A549 (cell line): ENCODE measurements around the gene ADCYAP1R1. TPM values are rescaled to one million over a fixed set of nuclear protein-coding genes. Genes with fewer than 3 reads are reported as not detected.

Experiments used
- ATAC-seq, 2 experiments: fragments of 200-7000 bp in 1 of 2; fragments of >200 bp in 1 of 2; cut with Nextera tagmentation in 1 of 2; cut with Tn5 transposase in 1 of 2; 3 replicates each; pipeline versions ENCODE4 v1.8.0 to v1.9.1; 2018 to 2020; ENCODE audit warnings: mild to moderate bottlenecking in 1 of 2, moderate library complexity in 1 of 2
- CTCF ChIA-PET: fragments of 300-600 bp; sonication (Branson Sonifier 250); formaldehyde crosslinking; extraction: SDS; loops from one replicate; lab custom pipeline; 2021; ENCODE audit warnings: antibody characterized with exemption, inconsistent platforms; lab: Yijun Ruan, JAX
- POLR2A ChIA-PET: fragments of 350-600 bp; formaldehyde crosslinking; extraction: SDS; loops from one replicate; lab custom pipeline; 2021; ENCODE audit warnings: antibody characterized with exemption, inconsistent platforms; lab: Yijun Ruan, JAX
- DNase-seq, 2 experiments: peaks; one replicate each; pipeline versions ENCODE4 v3.0.0 to v3.0.0-alpha.2; 2011 to 2016; ENCODE audit warnings: low read depth in 1 of 2, low spot score in 1 of 2
- FAIRE-seq: peaks from 2 replicates; lab custom pipeline; 2011; peaks lifted over from hg19 to GRCh38; lab: Jason Lieb, UNC
- H3K27ac ChIP-seq, 2 experiments: fragments of >200 bp; sonication (Bioruptor Twin); formaldehyde crosslinking; 3 replicates each; pipeline ENCODE4 v1.5.1; 2016 to 2017
- H3K4me1 ChIP-seq: fragments of >200 bp; sonication (Bioruptor Twin); formaldehyde crosslinking; 3 replicates; pipeline ENCODE4 v1.6.1; 2016
- H3K4me2 ChIP-seq: fragments of >200 bp; sonication (Bioruptor Twin); formaldehyde crosslinking; 3 replicates; pipeline ENCODE4 v1.6.1; 2016
- H3K4me3 ChIP-seq: fragments of >200 bp; sonication (Bioruptor Twin); formaldehyde crosslinking; 3 replicates; pipeline ENCODE4 v1.5.1; 2016
- H3K9me3 ChIP-seq: fragments of >200 bp; sonication (Bioruptor Twin); formaldehyde crosslinking; 3 replicates; pipeline ENCODE4 v1.6.1; 2016
- ATOH8 ChIP-seq: fragments of 250-450 bp; sonication (Bioruptor Pico); IDR thresholded peaks from 2 replicates; pipeline ENCODE4 v1.5.0; 2020; ENCODE audit warnings: low read depth, mild to moderate bottlenecking, moderate library complexity
- CBX8 ChIP-seq: fragments of 200-600 bp; sonication (generic); IDR thresholded peaks from 2 replicates; pipeline ENCODE4 v1.6.1; 2016
- CEBPB ChIP-seq, 2 experiments: fragments of >200 bp in 1 of 2; sonication (Bioruptor Twin) in 1 of 2; formaldehyde crosslinking in 1 of 2; IDR thresholded peaks; 2 replicates each; pipeline ENCODE4 v1.6.1; 2012 to 2016
- CHD2 ChIP-seq: fragments of 150-350 bp; IDR thresholded peaks from 2 replicates; pipeline ENCODE4 v1.6.1; 2014; ENCODE audit warnings: low read length; ENCODE audit not compliant: partially characterized antibody
- EHMT2 ChIP-seq: fragments of 200-600 bp; sonication (generic); IDR thresholded peaks from 2 replicates; pipeline ENCODE4 v1.6.1; 2016; ENCODE audit warnings: antibody characterized with exemption, low read depth, mild to moderate bottlenecking, moderate library complexity
- EP300 ChIP-seq, 2 experiments: fragments of >200 bp; sonication (Bioruptor Twin); formaldehyde crosslinking; IDR thresholded peaks; 2 replicates in 1 of 2; 3 replicates in 1 of 2; pipeline ENCODE4 v1.6.1; 2016 to 2017
- FOSB ChIP-seq: fragments of 250-450 bp; sonication (Bioruptor Pico); IDR thresholded peaks from 2 replicates; pipeline ENCODE4 v1.5.0; 2020; ENCODE audit warnings: mild to moderate bottlenecking, moderate library complexity
- FOXS1 ChIP-seq: fragments of 250-450 bp; sonication (Bioruptor Pico); IDR thresholded peaks from 2 replicates; pipeline ENCODE4 v1.5.0; 2020; ENCODE audit warnings: mild to moderate bottlenecking, moderate library complexity
- HDAC2 ChIP-seq: fragments of 200-600 bp; sonication (generic); IDR thresholded peaks from 2 replicates; pipeline ENCODE4 v1.6.1; 2016
- HMGXB4 ChIP-seq: fragments of 250-450 bp; sonication (Bioruptor Pico); IDR thresholded peaks from 2 replicates; pipeline ENCODE4 v1.5.0; 2021; ENCODE audit warnings: mild to moderate bottlenecking, moderate library complexity, borderline replicate concordance
- HOXA7 ChIP-seq: fragments of 250-450 bp; sonication (Bioruptor Pico); IDR thresholded peaks from 2 replicates; pipeline ENCODE4 v1.5.0; 2020; ENCODE audit warnings: mild to moderate bottlenecking, moderate library complexity
- HOXB13 ChIP-seq: fragments of 250-450 bp; sonication (Bioruptor Pico); IDR thresholded peaks from 2 replicates; pipeline ENCODE4 v1.5.0; 2020; ENCODE audit warnings: low read depth, mild to moderate bottlenecking, moderate library complexity
- KDM1A ChIP-seq: fragments of 200-600 bp; sonication (generic); IDR thresholded peaks from 2 replicates; pipeline ENCODE4 v1.6.1; 2016; ENCODE audit warnings: low read depth, mild to moderate bottlenecking
- KDM5A ChIP-seq: fragments of 200-600 bp; sonication (generic); IDR thresholded peaks from 2 replicates; pipeline ENCODE4 v1.6.1; 2016; ENCODE audit warnings: antibody characterized with exemption, mild to moderate bottlenecking
- MAFK ChIP-seq: fragments of 450-650 bp; IDR thresholded peaks from 2 replicates; pipeline ENCODE4 v1.6.1; 2014; ENCODE audit not compliant: partially characterized antibody
- MAX ChIP-seq: IDR thresholded peaks from 2 replicates; pipeline ENCODE4 v1.6.1; 2012
- MYC ChIP-seq: IDR thresholded peaks from 2 replicates; pipeline ENCODE4 v1.6.1; 2012; ENCODE audit warnings: mild to moderate bottlenecking, inconsistent platforms, low read length, improper control_type of control experiment, borderline replicate concordance
- NPAS2 ChIP-seq: fragments of 250-450 bp; sonication (Bioruptor Pico); IDR thresholded peaks from 2 replicates; pipeline ENCODE4 v1.8.0; 2022; ENCODE audit warnings: mild to moderate bottlenecking, moderate library complexity, borderline replicate concordance
- NR3C1 ChIP-seq: fragments of >200 bp; sonication (Bioruptor Twin); formaldehyde crosslinking; IDR thresholded peaks from 3 replicates; pipeline ENCODE4 v1.6.1; 2017
- POLR2AphosphoS2 ChIP-seq: conservative IDR thresholded peaks from 2 replicates; pipeline ENCODE4 v1.6.1; 2012; ENCODE audit warnings: low read length, improper control_type of control experiment, inconsistent platforms
- RAD21 ChIP-seq, 2 experiments: fragments of >200 bp in 1 of 2; sonication (Bioruptor Twin) in 1 of 2; formaldehyde crosslinking in 1 of 2; IDR thresholded peaks in 1 of 2; conservative IDR thresholded peaks in 1 of 2; 2 replicates in 1 of 2; 3 replicates in 1 of 2; pipeline ENCODE4 v1.6.1; 2012 to 2018; ENCODE audit warnings: inconsistent platforms in 1 of 2
- RFX5 ChIP-seq: fragments of 450-650 bp; IDR thresholded peaks from 2 replicates; pipeline ENCODE4 v1.7.1; 2014; ENCODE audit warnings: antibody characterized with exemption, mild to moderate bottlenecking, moderate library complexity
- SREBF2 ChIP-seq: fragments of 450-650 bp; IDR thresholded peaks from 2 replicates; pipeline ENCODE4 v1.6.1; 2014; ENCODE audit warnings: mild to moderate bottlenecking, moderate library complexity
- USF2 ChIP-seq: fragments of 450-650 bp; IDR thresholded peaks from 2 replicates; pipeline ENCODE4 v1.6.1; 2014; ENCODE audit warnings: antibody characterized with exemption
- ZC3H11A ChIP-seq: fragments of 450-650 bp; IDR thresholded peaks from 2 replicates; pipeline ENCODE4 v1.6.1; 2014; ENCODE audit warnings: antibody characterized with exemption, mild to moderate bottlenecking
- ZFP36 ChIP-seq: fragments of 450-650 bp; IDR thresholded peaks from 2 replicates; pipeline ENCODE4 v1.6.1; 2014; ENCODE audit warnings: borderline replicate concordance; ENCODE audit not compliant: partially characterized antibody
- ZSCAN20 ChIP-seq: fragments of 250-450 bp; sonication (Bioruptor Pico); IDR thresholded peaks from 2 replicates; pipeline ENCODE4 v1.8.0; 2022; ENCODE audit warnings: mild to moderate bottlenecking, moderate library complexity
- WGBS: methylation state at CpG from one replicate; pipeline ENCODE4 v1.1.6; 2017; ENCODE audit errors: missing lambda C conversion rate; 5-methylcytosine and 5-hydroxymethylcytosine counted together
- polyA plus RNA-seq, 4 experiments: library from polyadenylated mRNA; depleted of rRNA in 3 of 4; stranded (reverse); fragments of >200 nt; fragmentation: RNase III in 1 of 4; extraction: RNeasy Plus Mini Kit Qiagen cat#74134 plus additional on column Dnase treatment in 1 of 4; gene quantifications; 2 replicates in 3 of 4; 3 replicates in 1 of 4; pipeline ENCODE4 v1.2.3, GENCODE V29; 2011 to 2017
- TF ChIP-seq, protein P1 (sequence below): fragments of >200 bp; sonication (Bioruptor Twin); formaldehyde crosslinking; IDR thresholded peaks from 3 replicates; pipeline ENCODE4 v1.6.1; 2016
- TF ChIP-seq, protein P2 (sequence below): IDR thresholded peaks from 2 replicates; pipeline ENCODE4 v1.6.1; 2012
- TF ChIP-seq, protein P3 (sequence below): fragments of 150-350 bp; IDR thresholded peaks from 2 replicates; pipeline ENCODE4 v1.6.1; 2014; ENCODE audit warnings: low read depth, mild to moderate bottlenecking, low read length

The ADCYAP1R1 gene
- polyA plus RNA-seq, 2 of the 4 experiments (the other 2 are of a cell fraction), result 0.01 TPM; not detected in 1

- no peaks in the 10 kb centered on the region for H3K4me1 ChIP-seq
- ATAC-seq (no peak), DNase-seq (no peak), FAIRE-seq (no peak)
- H3K27ac ChIP-seq, result no peak overlapping the region
- H3K9me3 ChIP-seq, result no peaks in the 10 kb centered on the region
- ChIA-PET POLR2A (no interaction called here), CTCF (interaction anchor here (0.6 to 13.0 kb wide), 19 partner anchors 8 to 1109 kb away, joined by 3 to 319 read pairs (median 13); no protein-coding TSS in a partner anchor)
- H3K4me3 ChIP-seq, result no peak overlapping the region
- WGBS, result 23% methylated on average over 2 of the region's 2 CpGs
- TF ChIP-seq USF2 (no peak), KDM1A (no peak), NR3C1 (no peak), EP300 (IDR thresholded peaks at IDR 0.05) (no peak), HMGXB4 (CRISPR knock-in tag) (no peak), SREBF2 (no peak), ZC3H11A (no peak), CHD2 (no peak), RAD21 (conservative IDR thresholded peaks at IDR 0.05 in 1 of 2, IDR thresholded peaks at IDR 0.05 in 1 of 2) (no peak), MYC (no peak), POLR2AphosphoS2 (no peak), ZSCAN20 (CRISPR knock-in tag) (no peak), KDM5A (no peak), EHMT2 (no peak), HDAC2 (no peak), RFX5 (no peak), NPAS2 (CRISPR knock-in tag) (no peak), FOSB (CRISPR knock-in tag) (no peak), ZFP36 (no peak)
- TF ChIP-seq, protein P1, sequence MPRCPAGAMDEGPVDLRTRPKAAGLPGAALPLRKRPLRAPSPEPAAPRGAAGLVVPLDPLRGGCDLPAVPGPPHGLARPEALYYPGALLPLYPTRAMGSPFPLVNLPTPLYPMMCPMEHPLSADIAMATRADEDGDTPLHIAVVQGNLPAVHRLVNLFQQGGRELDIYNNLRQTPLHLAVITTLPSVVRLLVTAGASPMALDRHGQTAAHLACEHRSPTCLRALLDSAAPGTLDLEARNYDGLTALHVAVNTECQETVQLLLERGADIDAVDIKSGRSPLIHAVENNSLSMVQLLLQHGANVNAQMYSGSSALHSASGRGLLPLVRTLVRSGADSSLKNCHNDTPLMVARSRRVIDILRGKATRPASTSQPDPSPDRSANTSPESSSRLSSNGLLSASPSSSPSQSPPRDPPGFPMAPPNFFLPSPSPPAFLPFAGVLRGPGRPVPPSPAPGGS, result no peak
- no peak overlapping the region for H3K4me2 ChIP-seq
These were observed 71.6 kb downstream of the ADCYAP1R1 start for GRCh38 chr7:31123726-31124125.

- WGBS, result 77% methylated on average over 4 of the region's 4 CpGs
- H3K27ac ChIP-seq, result no peak overlapping the region
- DNase-seq (no peak), ATAC-seq (no peak), FAIRE-seq (no peak)
- H3K4me3 ChIP-seq, result no peak overlapping the region
- TF ChIP-seq ATOH8 (CRISPR knock-in tag) (no peak), CEBPB (IDR thresholded peaks at IDR 0.05) (no peak), EP300 (IDR thresholded peaks at IDR 0.05) (no peak), CBX8 (no peak), MAX (no peak), NPAS2 (CRISPR knock-in tag) (no peak), FOXS1 (no peak), ZSCAN20 (CRISPR knock-in tag) (no peak), HOXB13 (no peak), HOXA7 (no peak), MAFK (no peak)
- TF ChIP-seq, protein P2, sequence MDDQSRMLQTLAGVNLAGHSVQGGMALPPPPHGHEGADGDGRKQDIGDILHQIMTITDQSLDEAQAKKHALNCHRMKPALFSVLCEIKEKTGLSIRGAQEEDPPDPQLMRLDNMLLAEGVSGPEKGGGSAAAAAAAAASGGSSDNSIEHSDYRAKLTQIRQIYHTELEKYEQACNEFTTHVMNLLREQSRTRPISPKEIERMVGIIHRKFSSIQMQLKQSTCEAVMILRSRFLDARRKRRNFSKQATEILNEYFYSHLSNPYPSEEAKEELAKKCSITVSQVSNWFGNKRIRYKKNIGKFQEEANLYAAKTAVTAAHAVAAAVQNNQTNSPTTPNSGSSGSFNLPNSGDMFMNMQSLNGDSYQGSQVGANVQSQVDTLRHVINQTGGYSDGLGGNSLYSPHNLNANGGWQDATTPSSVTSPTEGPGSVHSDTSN, result no peak
- TF ChIP-seq, protein P3, sequence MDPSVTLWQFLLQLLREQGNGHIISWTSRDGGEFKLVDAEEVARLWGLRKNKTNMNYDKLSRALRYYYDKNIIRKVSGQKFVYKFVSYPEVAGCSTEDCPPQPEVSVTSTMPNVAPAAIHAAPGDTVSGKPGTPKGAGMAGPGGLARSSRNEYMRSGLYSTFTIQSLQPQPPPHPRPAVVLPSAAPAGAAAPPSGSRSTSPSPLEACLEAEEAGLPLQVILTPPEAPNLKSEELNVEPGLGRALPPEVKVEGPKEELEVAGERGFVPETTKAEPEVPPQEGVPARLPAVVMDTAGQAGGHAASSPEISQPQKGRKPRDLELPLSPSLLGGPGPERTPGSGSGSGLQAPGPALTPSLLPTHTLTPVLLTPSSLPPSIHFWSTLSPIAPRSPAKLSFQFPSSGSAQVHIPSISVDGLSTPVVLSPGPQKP, result no peak
- no peak overlapping the region for H3K4me2 ChIP-seq
- no peaks in the 10 kb centered on the region for H3K9me3 ChIP-seq
- ChIA-PET CTCF (interaction anchor here (0.6 to 13.0 kb wide), 8 partner anchors 10 to 507 kb away, joined by 3 to 319 read pairs (median 30); no protein-coding TSS in a partner anchor), POLR2A (no interaction called here)
- no peaks in the 10 kb centered on the region for H3K4me1 ChIP-seq
These were observed 73.1 kb downstream of the ADCYAP1R1 start for GRCh38 chr7:31125171-31125570.
